OCI-LY7 (cell line): Measurements from ENCODE around the gene IMPACT.

Source experiments
- EZH2phosphoT487 ChIP-seq: fragments of 200-600 bp; sonication (generic); IDR thresholded peaks from 2 replicates; pipeline ENCODE4 v1.6.1; 2018; ENCODE audit warnings: low read depth, borderline replicate concordance, mild to moderate bottlenecking, mixed run types, antibody characterized with exemption, low read length, moderate library complexity, mixed read lengths
- TF ChIP-seq, protein P1 (sequence below): fragments of 200-600 bp; sonication (generic); conservative IDR thresholded peaks from 2 replicates; pipeline ENCODE4 v1.5.1; 2014; ENCODE audit warnings: mild to moderate bottlenecking, antibody characterized with exemption, low read length, moderate library complexity, mixed read lengths

DNA sequence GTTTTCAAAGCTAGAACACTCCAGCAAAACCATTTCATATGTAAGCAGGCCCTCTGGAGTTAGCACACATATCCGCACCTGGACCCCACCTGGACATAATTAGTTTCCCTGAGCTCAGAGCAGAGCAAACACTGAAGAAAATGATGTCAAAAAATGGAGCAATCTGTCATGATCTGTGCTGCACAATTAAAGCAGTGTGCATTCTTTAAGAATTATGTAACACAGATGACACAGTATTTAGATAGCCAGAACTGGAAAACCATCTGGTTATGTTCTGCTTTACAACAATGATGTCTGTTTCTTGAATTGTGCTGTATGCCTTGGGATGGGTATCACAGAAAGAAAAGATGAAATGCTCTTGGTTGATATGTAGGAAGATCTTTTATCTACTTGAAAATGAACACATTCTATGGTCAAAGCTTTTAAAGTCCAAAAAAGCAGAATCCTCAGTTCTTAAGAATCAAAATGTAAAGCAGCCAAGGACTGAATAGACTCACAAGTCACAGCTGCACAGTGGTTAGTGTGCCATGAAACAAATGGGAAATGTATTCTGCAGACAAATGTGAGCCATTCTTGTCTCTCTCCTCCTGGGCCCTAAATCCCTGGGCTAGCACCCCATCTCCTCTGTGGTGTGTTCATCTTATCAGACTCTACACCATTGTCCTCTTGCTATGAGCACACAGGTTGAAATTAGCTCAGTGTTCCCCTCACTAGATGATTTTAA is 70.7 kb downstream of the IMPACT start:
- TF ChIP-seq, protein P1, sequence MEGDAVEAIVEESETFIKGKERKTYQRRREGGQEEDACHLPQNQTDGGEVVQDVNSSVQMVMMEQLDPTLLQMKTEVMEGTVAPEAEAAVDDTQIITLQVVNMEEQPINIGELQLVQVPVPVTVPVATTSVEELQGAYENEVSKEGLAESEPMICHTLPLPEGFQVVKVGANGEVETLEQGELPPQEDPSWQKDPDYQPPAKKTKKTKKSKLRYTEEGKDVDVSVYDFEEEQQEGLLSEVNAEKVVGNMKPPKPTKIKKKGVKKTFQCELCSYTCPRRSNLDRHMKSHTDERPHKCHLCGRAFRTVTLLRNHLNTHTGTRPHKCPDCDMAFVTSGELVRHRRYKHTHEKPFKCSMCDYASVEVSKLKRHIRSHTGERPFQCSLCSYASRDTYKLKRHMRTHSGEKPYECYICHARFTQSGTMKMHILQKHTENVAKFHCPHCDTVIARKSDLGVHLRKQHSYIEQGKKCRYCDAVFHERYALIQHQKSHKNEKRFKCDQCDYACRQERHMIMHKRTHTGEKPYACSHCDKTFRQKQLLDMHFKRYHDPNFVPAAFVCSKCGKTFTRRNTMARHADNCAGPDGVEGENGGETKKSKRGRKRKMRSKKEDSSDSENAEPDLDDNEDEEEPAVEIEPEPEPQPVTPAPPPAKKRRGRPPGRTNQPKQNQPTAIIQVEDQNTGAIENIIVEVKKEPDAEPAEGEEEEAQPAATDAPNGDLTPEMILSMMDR = no peak
- TF ChIP-seq EZH2phosphoT487 = no peak
